ENCODE results near the gene S100A4.
A peak's percentile ranks its signal among the peaks of the same experiment; 100 is the strongest.

Gene S100A4

GRCh38 chr1:153560241-153560640 is 14.6 kb upstream of the S100A4 start:
- H3K4me3 ChIP-seq (ENCODE audit: low read length), result no peak overlapping the region
- no peak for DNase-seq (ENCODE audit: low read depth)
- no peak for TF ChIP-seq CTCF (conservative IDR thresholded peaks at IDR 0.05; ENCODE audit: low read length)

GRCh38 chr1:153557877-153558276 is 12.3 kb upstream of the S100A4 start:
- DNase-seq (ENCODE audit: low read depth), result no peak
- no peak overlapping the region for H3K4me3 ChIP-seq (ENCODE audit: low read length)
- TF ChIP-seq CTCF (conservative IDR thresholded peaks at IDR 0.05; ENCODE audit: low read length), result no peak

- TF ChIP-seq CTCF (conservative IDR thresholded peaks at IDR 0.05; ENCODE audit: low read length), result no peak
- H3K4me3 ChIP-seq (ENCODE audit: low read length), result no peak overlapping the region
- DNase-seq (ENCODE audit: low read depth), result no peak
Measured at GRCh38 chr1:153556348-153556747, 10.7 kb upstream of the S100A4 start.

- peak; percentile 65 for DNase-seq (ENCODE audit: low read depth)
- no peak overlapping the region for H3K4me3 ChIP-seq (ENCODE audit: low read length)
- TF ChIP-seq CTCF (conservative IDR thresholded peaks at IDR 0.05; ENCODE audit: low read length), result no peak
Measured at GRCh38 chr1:153553830-153554541, 8.4 kb upstream of the S100A4 start.

- no peak overlapping the region for H3K4me3 ChIP-seq (ENCODE audit: low read length)
- no peak for DNase-seq (ENCODE audit: low read depth)
- no peak for TF ChIP-seq CTCF (conservative IDR thresholded peaks at IDR 0.05; ENCODE audit: low read length)
Measured at GRCh38 chr1:153553096-153553495, 7.5 kb upstream of the S100A4 start.

- H3K4me3 ChIP-seq (ENCODE audit: low read length), result no peak overlapping the region
- DNase-seq (ENCODE audit: low read depth), result no peak
- no peak for TF ChIP-seq CTCF (conservative IDR thresholded peaks at IDR 0.05; ENCODE audit: low read length)
Measured at GRCh38 chr1:153552335-153552734, 6.7 kb upstream of the S100A4 start.

- no peak overlapping the region for H3K4me3 ChIP-seq (ENCODE audit: low read length)
- TF ChIP-seq CTCF (conservative IDR thresholded peaks at IDR 0.05; ENCODE audit: low read length), result no peak
- DNase-seq (ENCODE audit: low read depth), result no peak
Measured at GRCh38 chr1:153550827-153551500, 5.4 kb upstream of the S100A4 start.
